Hematopoietic multipotent progenitor cell treated with erythropoietin and hydrocortisone succinate and interleukin-3 and kit ligand, for 17 days (in vitro differentiated cells): ENCODE results near the gene HEATR5B.
"Not testable (repeated sequence)": the region's sequence is repeated elsewhere in the genome, so short reads cannot be mapped to it uniquely, and the experiment has no call there.

Source experiments
- DNase-seq: peaks from one replicate; pipeline ENCODE4 v3.0.0-alpha.2; 2015; ENCODE audit warnings: low spot score

HEATR5B gene

GRCh38 chr2:36979007-36979406 lies 105.2 kb downstream of the HEATR5B start:
- not testable (repeated sequence) for DNase-seq

GRCh38 chr2:36976065-36976464 lies 108.1 kb downstream of the HEATR5B start:
- no peak for DNase-seq

- DNase-seq: no peak
Observed at GRCh38 chr2:36975306-36975705, 108.9 kb downstream of the HEATR5B start.

- DNase-seq: no peak
Observed at GRCh38 chr2:36973320-36973719, 110.9 kb downstream of the HEATR5B start.

GRCh38 chr2:36971990-36972389 lies 112.2 kb downstream of the HEATR5B start:
- no peak for DNase-seq

- peak; percentile 18 for DNase-seq
Observed at GRCh38 chr2:36967236-36967876, 116.8 kb downstream of the HEATR5B start.

- DNase-seq: peak; percentile 96
Observed at GRCh38 chr2:36966370-36967235, 117.6 kb downstream of the HEATR5B start, which contains the start of gene STRN. STRN (minus strand) TSS chr2:36966536; CDS start chr2:36966463, 73 bp downstream.

- peak; percentile 32 for DNase-seq
Observed at GRCh38 chr2:36965751-36966369, 118.3 kb downstream of the HEATR5B start.

GRCh38 chr2:36965206-36965605 lies 119.0 kb downstream of the HEATR5B start:
- peak; percentile 28 for DNase-seq

GRCh38 chr2:36964496-36965058 lies 119.6 kb downstream of the HEATR5B start:
- no peak for DNase-seq

GRCh38 chr2:36963734-36964133 lies 120.4 kb downstream of the HEATR5B start:
- no peak for DNase-seq

GRCh38 chr2:36963106-36963505 lies 121.1 kb downstream of the HEATR5B start:
- no peak for DNase-seq

GRCh38 chr2:36960773-36961172 lies 123.4 kb downstream of the HEATR5B start:
- DNase-seq: no peak

GRCh38 chr2:36960005-36960675 lies 124.0 kb downstream of the HEATR5B start:
- DNase-seq: peak; percentile 14

- DNase-seq: no peak
Observed at GRCh38 chr2:36954977-36955607, 129.1 kb downstream of the HEATR5B start.

GRCh38 chr2:36952748-36953197 lies 131.4 kb downstream of the HEATR5B start:
- DNase-seq: no peak

- DNase-seq: no peak
Observed at GRCh38 chr2:36951574-36951973, 132.6 kb downstream of the HEATR5B start.

- no peak for DNase-seq
Observed at GRCh38 chr2:36951027-36951518, 133.1 kb downstream of the HEATR5B start.

GRCh38 chr2:36949845-36950244 lies 134.3 kb downstream of the HEATR5B start:
- DNase-seq: no peak

GRCh38 chr2:36945240-36945639 lies 138.9 kb downstream of the HEATR5B start:
- not testable (repeated sequence) for DNase-seq

- DNase-seq: no peak
Observed at GRCh38 chr2:36941867-36942266, 142.3 kb downstream of the HEATR5B start.
